K562 (cell line): ENCODE results near the gene ZNF358. TPM values are rescaled to one million over a fixed set of nuclear protein-coding genes. Genes with fewer than 3 reads are reported as not detected.
A peak's percentile ranks its signal among the peaks of the same experiment; 100 is the strongest.

ENCODE experiments used
- ATAC-seq: fragments of 200-7000 bp; cut with Tn5 transposase; 3 replicates; pipeline ENCODE4 v1.9.1; 2020; ENCODE audit warnings: moderate library complexity
- BruUV-seq: library from RNA; stranded (reverse); fragments of 400-500 nt; replicated peaks from 2 replicates; lab custom pipeline; 2021; lab: Mats Ljungman, UMichigan
- CTCF ChIA-PET: fragments of 300-600 bp; formaldehyde crosslinking; extraction: SDS; loops from one replicate; lab custom pipeline; 2021; ENCODE audit warnings: low intra/inter-chr PET ratio; lab: Yijun Ruan, JAX
- POLR2A ChIA-PET: fragments of 300-600, 350-650 bp; sonication (Branson Sonifier 250); formaldehyde crosslinking; extraction: SDS; loops from one replicate; lab custom pipeline; 2021; ENCODE audit warnings: antibody characterized with exemption, inconsistent platforms; lab: Yijun Ruan, JAX
- DNase-seq, 4 experiments: peaks; one replicate each; pipeline versions ENCODE4 v3.0.0 to v3.0.0-alpha.2; 2011 to 2018; ENCODE audit warnings: low spot score in 3 of 4, mixed read lengths in 3 of 4; ENCODE audit errors: extremely low read depth in 1 of 4
- FAIRE-seq: peaks from 2 replicates; lab custom pipeline; 2011; peaks lifted over from hg19 to GRCh38; lab: Jason Lieb, UNC
- H2AFZ ChIP-seq: 2 replicates; pipeline ENCODE4 v1.6.0; 2011; ENCODE audit warnings: low read depth, low read length, control low read depth, inconsistent platforms
- H3K27ac ChIP-seq: fragments of 200-600 bp; 3 replicates; pipeline ENCODE4 v1.8.0; 2011; ENCODE audit warnings: low read depth, mild to moderate bottlenecking, control low read depth, inconsistent platforms, low read length, moderate library complexity, mixed read lengths; ENCODE audit errors: extremely low read depth
- H3K27me3 ChIP-seq, 2 experiments: fragments of 300-600 bp in 1 of 2; 2 replicates in 1 of 2; 3 replicates in 1 of 2; pipeline versions ENCODE4 v1.6.0 to v1.8.0; 2011; ENCODE audit warnings: inconsistent platforms in 2 of 2, low read length in 2 of 2, mild to moderate bottlenecking in 1 of 2, mixed read lengths in 1 of 2, moderate library complexity in 1 of 2; ENCODE audit not compliant: control insufficient read depth in 2 of 2, insufficient read depth in 2 of 2
- H3K36me3 ChIP-seq: fragments of 300-600 bp; 3 replicates; pipeline ENCODE4 v1.8.0; 2011; ENCODE audit warnings: mild to moderate bottlenecking, low read length, inconsistent platforms; ENCODE audit not compliant: control insufficient read depth, insufficient read depth
- H3K4me1 ChIP-seq, 2 experiments: fragments of 200-600 bp in 1 of 2; replicated peaks in 1 of 2; 2 replicates in 1 of 2; 3 replicates in 1 of 2; pipeline versions ENCODE4 v1.5.1 to v1.8.0; 2011; ENCODE audit warnings: inconsistent platforms in 2 of 2, low read length in 2 of 2, mild to moderate bottlenecking in 1 of 2, mixed read lengths in 1 of 2, moderate library complexity in 1 of 2; ENCODE audit not compliant: control insufficient read depth in 2 of 2, insufficient read depth in 2 of 2
- H3K4me2 ChIP-seq: 2 replicates; pipeline ENCODE4 v1.6.1; 2011; ENCODE audit warnings: low read length, control low read depth, inconsistent platforms, mixed read lengths; ENCODE audit not compliant: insufficient read depth
- H3K4me3 ChIP-seq: fragments of 200-600 bp; sonication (generic), shearing (Covaris generic); 2 replicates; pipeline ENCODE4 v1.5.1; 2016; ENCODE audit warnings: control low read depth, inconsistent platforms
- H3K79me2 ChIP-seq: fragments of 200-600 bp; 3 replicates; pipeline ENCODE4 v1.8.0; 2011; ENCODE audit warnings: low read length, inconsistent platforms; ENCODE audit not compliant: control insufficient read depth, insufficient read depth
- H3K9ac ChIP-seq, 2 experiments: 2 replicates each; pipeline versions ENCODE4 v1.6.0 to v1.6.1; 2011; ENCODE audit warnings: low read depth in 2 of 2, low read length in 2 of 2, control low read depth in 1 of 2, inconsistent platforms in 1 of 2, mild to moderate bottlenecking in 1 of 2, mixed read lengths in 1 of 2; ENCODE audit not compliant: insufficient read depth in 1 of 2
- H3K9me1 ChIP-seq: one replicate; pipeline ENCODE4 v1.6.0; 2011; ENCODE audit warnings: inconsistent platforms, mild to moderate bottlenecking, low read length, moderate library complexity; ENCODE audit not compliant: control insufficient read depth, insufficient read depth
- H3K9me3 ChIP-seq: replicated peaks from 2 replicates; pipeline ENCODE4 v1.5.1; 2011; ENCODE audit warnings: low read depth, low read length, inconsistent platforms; ENCODE audit not compliant: control insufficient read depth, insufficient read depth
- H4K20me1 ChIP-seq: replicated peaks from 2 replicates; pipeline ENCODE4 v1.6.1; 2011; ENCODE audit warnings: low read length, inconsistent platforms, mixed read lengths; ENCODE audit not compliant: control insufficient read depth, insufficient read depth
- IRF2 ChIP-seq: sonication (generic); formaldehyde crosslinking; IDR thresholded peaks from 2 replicates; pipeline ENCODE4 v1.8.1; 2022; ENCODE audit warnings: mild to moderate bottlenecking, missing genetic modification reagents
- NFE2L1 ChIP-seq: fragments of 450-650 bp; IDR thresholded peaks from 2 replicates; pipeline ENCODE4 v1.6.1; 2016; ENCODE audit warnings: missing genetic modification characterization, low read depth, mild to moderate bottlenecking, missing compliant biosample characterization, moderate library complexity, borderline replicate concordance
- ZNF12 ChIP-seq: sonication (generic); formaldehyde crosslinking; IDR thresholded peaks from 2 replicates; pipeline ENCODE4 v1.4.0; 2020; ENCODE audit warnings: mild to moderate bottlenecking, missing genetic modification reagents
- ZNF778 ChIP-seq: fragments of 450-650 bp; formaldehyde crosslinking; IDR thresholded peaks from 2 replicates; pipeline ENCODE4 v1.4.0; 2020; ENCODE audit warnings: mild to moderate bottlenecking, moderate library complexity
- WGBS: fragments of 100-300 bp; shearing (Covaris generic); methylation state at CpG from one replicate; pipeline ENCODE4 v1.1.6; 2016; ENCODE audit warnings: low coverage, mixed read lengths; ENCODE audit not compliant: insufficient coverage; ENCODE audit errors: missing lambda C conversion rate; 5-methylcytosine and 5-hydroxymethylcytosine counted together
- in situ Hi-C: fragments of 300-500 bp; cut with MboI; formaldehyde crosslinking; loops from 4 replicates; pipeline ENCODE4 v1.15.0; 2018; ENCODE audit warnings: inconsistent platforms, mixed read lengths
- intact Hi-C: fragments of 100-400 bp; cut with micrococcal nuclease; formaldehyde crosslinking; loops from 2 replicates; pipeline ENCODE4 v1.14.2; 2022
- polyA plus RNA-seq, 8 experiments: library from polyadenylated mRNA; depleted of rRNA in 4 of 8; stranded (reverse) in 5 of 8; unstranded in 3 of 8; fragments of >200 nt; fragmentation: Nextera tagmentation in 2 of 8; fragmentation: Illumina TruSeq in 1 of 8; extraction: Ambion mirVana in 2 of 8; extraction: Trizol in 1 of 8; gene quantifications; 2 replicates each; pipeline versions ENCODE4 v1.2.1 to v1.2.3, GENCODE V29; 2011 to 2014; ENCODE audit warnings: inconsistent platforms in 1 of 8, missing spikeins in 1 of 8
- total RNA-seq, 7 experiments: library from RNA; depleted of rRNA in 6 of 7; stranded (reverse); fragments of >200 nt in 6 of 7; fragmentation: Illumina TruSeq in 2 of 7; extraction: Trizol in 2 of 7; gene quantifications; 2 replicates each; pipeline versions ENCODE4 v1.2.1 to v1.2.3, GENCODE V29; 2011 to 2021; ENCODE audit warnings: low replicate concordance in 1 of 7

The ZNF358 gene
- total and polyA plus RNA-seq, 9 of the 15 experiments (the other 6 are each of a cell fraction or from before 2014, with no cell fraction given), result 0.04 to 17.2 (median 4.9) TPM

- TF ChIP-seq IRF2 (peak; percentile 98), NFE2L1 (tag) (no peak)
Observed at GRCh38 chr19:7562646-7563393, 46.9 kb downstream of the ZNF358 start (continued).

GRCh38 chr19:7564866-7565265 lies 49.0 kb downstream of the ZNF358 start:
- Histone ChIP-seq H3K4me3 (no peak overlapping the region), H3K9ac (no peak overlapping the region), H3K9me1 (no peaks in the 10 kb centered on the region), H3K9me3 (no peaks in the 10 kb centered on the region), H4K20me1 (peaks cover 3% of the 10 kb centered on the region), H3K27ac (no peak overlapping the region), H3K4me2 (no peak overlapping the region), H3K27me3 (no peaks in the 10 kb centered on the region; a peak in 1 of 5 replicates), H2AFZ (no peak overlapping the region), H3K79me2 (no peaks in the 10 kb centered on the region), H3K36me3 (no peaks in the 10 kb centered on the region), H3K4me1 (peaks cover 0 to 9% of the 10 kb centered on the region in 2 experiments; a peak in 2 of 5 replicates)
- no peak for FAIRE-seq
- CTCF ChIA-PET, result no interaction called here
- POLR2A ChIA-PET, result interaction anchor here (0.8 kb wide), 1 partner anchor 135 kb away, joined by 3 read pairs; no protein-coding TSS in a partner anchor
- TF ChIP-seq ZNF12 (CRISPR knock-in tag) (peak; percentile 95), ZNF778 (CRISPR knock-in tag) (no peak)
- DNase-seq, result no peak
- in situ Hi-C loops, result loop anchor here (5.0 kb wide), 1 partner anchor 117 kb away; the partner anchor contains the start of gene TRAPPC5
- BruUV-seq, result no TSS peak
- 0% methylated on average over 4 of the region's 4 CpGs for WGBS
- ATAC-seq, result no peak
- intact Hi-C loops, result no loop called here
